ENCODE data around the gene PIP5K1C. TPM values are rescaled to one million over a fixed set of nuclear protein-coding genes. Genes with fewer than 3 reads are reported as not detected.

PIP5K1C gene
- total RNA-seq, 8 experiments from 2014 or later = 6.7 to 21.4 (median 13.7) TPM

DNA sequence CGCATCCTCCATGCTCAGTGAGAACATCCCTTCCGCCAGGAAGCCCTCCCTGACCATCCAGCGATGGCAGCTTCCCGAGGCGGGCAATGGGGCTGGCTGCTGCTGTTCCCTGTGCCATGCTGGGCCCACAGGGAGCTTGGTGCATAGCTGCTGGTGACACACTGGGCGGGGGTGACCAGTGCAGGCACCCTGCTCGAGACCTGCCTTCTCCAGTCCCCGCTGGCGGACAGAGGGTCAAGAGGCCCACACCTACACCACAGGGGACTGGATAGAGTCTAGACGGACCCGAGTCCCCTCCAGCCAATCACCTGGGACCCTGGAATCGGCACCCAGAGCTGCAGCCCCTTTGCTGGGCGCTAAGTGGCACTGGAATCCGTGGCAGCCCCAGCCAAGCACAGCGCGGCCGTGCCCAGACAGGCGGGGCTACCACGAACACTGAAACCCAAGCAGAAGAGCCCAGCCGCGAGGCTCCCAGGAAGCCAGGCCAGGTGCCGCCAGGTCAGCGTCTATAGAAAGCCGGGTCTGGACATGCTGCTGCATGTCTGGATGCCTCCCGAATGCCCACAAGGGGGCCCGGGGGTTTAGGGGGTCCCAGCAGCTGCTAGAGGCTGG, 84.6 kb downstream of the PIP5K1C start:
- no peak for ATAC-seq (replicated peaks in 6 of 8)
- no peak overlapping the region for H3K27ac ChIP-seq
- in situ Hi-C loops (cut with MboI; ENCODE audit: low pct_unique_long_range_greater_than_20kb in 2 of 9, low sequenced_read_pairs in 9 of 9, unreplicated experiment in 9 of 9) = loop anchor here in 1 of 9 experiments (25.0 kb wide), 1 partner anchor 303 kb away; no protein-coding TSS in a partner anchor
- WGBS, 10 experiments = 73 to 93% (median 88%) methylated on average over 3 to 10 of the region's 26 CpGs; no CpG with 5 or more reads in 7 of the 10 experiments
- H3K4me3 ChIP-seq = no peak overlapping the region
- peaks cover 3 to 8% of the 10 kb centered on the region in 2 donors for H3K4me1 ChIP-seq (replicated peaks in 1 of 2)

- no peak for ATAC-seq (replicated peaks in 6 of 8)
- WGBS, 10 experiments = no CpG with 5 or more reads among the region's 18 CpGs
- Histone ChIP-seq H3K27ac (no peak overlapping the region), H3K4me1 (replicated peaks in 1 of 2) (peaks cover 3 to 8% of the 10 kb centered on the region in 2 donors), H3K4me3 (no peak overlapping the region)
- in situ Hi-C loops (cut with MboI; ENCODE audit: low pct_unique_long_range_greater_than_20kb in 2 of 9, low sequenced_read_pairs in 9 of 9, unreplicated experiment in 9 of 9) = loop anchor here in 1 of 9 experiments (25.0 kb wide), 1 partner anchor 303 kb away; no protein-coding TSS in a partner anchor
These were observed 85.3 kb downstream of the PIP5K1C start for GRCh38 chr19:3614858-3615505.

GRCh38 chr19:3613818-3614661, 86.2 kb downstream of the PIP5K1C start:
- Histone ChIP-seq H3K4me1 (replicated peaks in 1 of 2) (peaks cover 3 to 8% of the 10 kb centered on the region in 2 donors), H3K27ac (no peak overlapping the region), H3K4me3 (no peak overlapping the region)
- in situ Hi-C loops (cut with MboI; ENCODE audit: low pct_unique_long_range_greater_than_20kb in 2 of 9, low sequenced_read_pairs in 9 of 9, unreplicated experiment in 9 of 9) = loop anchor here in 1 of 9 experiments (25.0 kb wide), 1 partner anchor 302 kb away; no protein-coding TSS in a partner anchor
- no peak for ATAC-seq (replicated peaks in 6 of 8)
- WGBS, 10 experiments = 84 to 100% (median 95%) methylated on average over 1 to 3 of the region's 39 CpGs; no CpG with 5 or more reads in 5 of the 10 experiments

- peak in 4 of 8 experiments; percentile 16 to 62 (median 51) for ATAC-seq (replicated peaks in 6 of 8)
- Histone ChIP-seq H3K4me1 (replicated peaks in 1 of 2) (peaks cover 3 to 8% of the 10 kb centered on the region in 2 donors), H3K4me3 (no peak overlapping the region), H3K27ac (no peak overlapping the region)
- 50 to 100% (median 95%) methylated on average over 3 to 4 of the region's 79 CpGs; no CpG with 5 or more reads in 7 of the 10 experiments for WGBS, 10 experiments
- in situ Hi-C loops (cut with MboI; ENCODE audit: low pct_unique_long_range_greater_than_20kb in 2 of 9, low sequenced_read_pairs in 9 of 9, unreplicated experiment in 9 of 9) = loop anchor here in 1 of 9 experiments (25.0 kb wide), 1 partner anchor 301 kb away; no protein-coding TSS in a partner anchor
These were observed 87.1 kb downstream of the PIP5K1C start for GRCh38 chr19:3612901-3613741.

- in situ Hi-C loops (cut with MboI; ENCODE audit: low pct_unique_long_range_greater_than_20kb in 2 of 9, low sequenced_read_pairs in 9 of 9, unreplicated experiment in 9 of 9) = loop anchor here in 1 of 9 experiments (25.0 kb wide), 1 partner anchor 300 kb away; no protein-coding TSS in a partner anchor
- ATAC-seq (replicated peaks in 6 of 8) = peak in 2 of 8 experiments; percentile 1 to 2
- Histone ChIP-seq H3K27ac (no peak overlapping the region), H3K4me1 (replicated peaks in 1 of 2) (peaks cover 2 to 8% of the 10 kb centered on the region in 2 donors), H3K4me3 (no peak overlapping the region)
- 87 to 100% (median 92%) methylated on average over 2 to 12 of the region's 33 CpGs; no CpG with 5 or more reads in 5 of the 10 experiments for WGBS, 10 experiments
These were observed 87.9 kb downstream of the PIP5K1C start for GRCh38 chr19:3612330-3612729.

DNA sequence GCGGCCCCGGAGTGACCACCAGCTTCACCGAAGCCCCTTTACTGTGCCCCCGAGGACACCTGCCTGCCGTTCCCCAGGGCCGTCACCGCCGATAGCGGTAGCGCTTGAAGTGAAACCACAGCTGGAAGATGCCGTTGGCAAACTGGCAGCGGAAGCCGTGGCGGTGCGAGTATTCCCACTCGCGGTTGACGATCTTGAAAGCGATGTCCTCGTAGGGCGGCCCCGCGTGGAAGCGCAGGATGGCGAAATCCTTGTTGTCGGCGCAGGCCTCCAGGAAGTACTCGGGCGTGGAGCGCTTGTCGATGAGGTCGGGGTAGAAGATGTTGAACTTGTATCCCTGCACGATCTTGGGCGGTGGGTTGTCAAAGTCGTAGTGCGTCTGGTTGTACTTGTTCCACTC, 88.4 kb downstream of the PIP5K1C start:
- ATAC-seq (replicated peaks in 6 of 8) = no peak
- H3K27ac ChIP-seq = no peak overlapping the region
- H3K4me3 ChIP-seq = no peak overlapping the region
- H3K4me1 ChIP-seq (replicated peaks in 1 of 2) = peaks cover 7 to 10% of the 10 kb centered on the region in 2 donors
- in situ Hi-C loops (cut with MboI; ENCODE audit: low pct_unique_long_range_greater_than_20kb in 2 of 9, low sequenced_read_pairs in 9 of 9, unreplicated experiment in 9 of 9) = loop anchor here in 1 of 9 experiments (25.0 kb wide), 1 partner anchor 300 kb away; no protein-coding TSS in a partner anchor
- WGBS, 10 experiments = 93 to 100% (median 97%) methylated on average over 1 to 34 of the region's 36 CpGs; no CpG with 5 or more reads in 1 of the 10 experiments

DNA sequence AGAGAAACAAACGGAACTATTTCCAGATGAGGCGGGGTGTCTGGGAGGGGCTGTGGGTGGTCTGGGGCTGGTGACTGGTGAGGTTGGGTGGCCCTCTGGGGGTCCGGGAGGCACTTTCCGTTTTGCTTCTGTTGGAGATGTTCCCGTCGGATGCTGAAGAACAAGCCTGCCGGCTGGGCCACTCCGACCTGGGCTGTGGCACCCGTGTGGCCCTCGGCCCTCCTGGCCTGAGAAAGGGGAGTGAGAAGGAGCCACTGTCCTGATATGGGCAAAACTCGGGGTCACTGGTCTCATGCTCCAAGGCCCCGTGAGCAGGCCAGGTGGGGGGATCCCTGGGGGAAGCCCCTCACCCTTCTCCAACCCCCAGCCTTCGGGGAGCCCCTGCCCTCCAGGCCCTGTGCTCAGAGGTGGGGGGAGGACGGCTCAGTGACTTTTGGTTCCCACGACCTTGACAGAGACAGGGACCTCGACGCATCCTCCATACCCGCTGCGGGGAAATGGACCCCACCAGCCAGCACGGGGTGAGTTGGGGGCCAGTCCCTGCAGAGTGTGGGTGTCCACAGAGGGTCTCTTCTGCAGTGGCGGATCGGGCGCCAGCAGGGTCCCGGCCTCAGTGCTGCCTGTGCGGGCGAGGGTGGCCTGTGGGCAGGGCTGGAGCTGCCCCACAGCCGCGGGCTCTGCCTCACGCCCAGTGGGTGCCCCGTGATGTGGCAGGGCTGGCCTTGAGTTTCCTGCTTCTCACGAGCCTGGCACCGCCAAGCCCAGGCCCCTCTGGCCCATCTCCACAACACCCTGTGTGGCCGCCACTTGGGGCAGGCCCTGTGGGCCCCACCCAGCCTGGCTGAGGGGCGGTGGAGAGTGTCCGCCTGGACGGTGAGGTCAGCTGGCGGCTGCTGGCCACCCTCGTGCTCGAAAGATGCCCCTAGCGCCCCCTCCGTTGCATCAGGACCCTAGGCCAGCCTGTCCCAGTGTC, 89.2 kb downstream of the PIP5K1C start:
- H3K27ac ChIP-seq = no peak overlapping the region
- WGBS, 10 experiments = 82 to 94% (median 88%) methylated on average over 3 to 12 of the region's 41 CpGs; no CpG with 5 or more reads in 7 of the 10 experiments
- in situ Hi-C loops (cut with MboI; ENCODE audit: low pct_unique_long_range_greater_than_20kb in 2 of 9, low sequenced_read_pairs in 9 of 9, unreplicated experiment in 9 of 9) = loop anchor here in 1 of 9 experiments (25.0 kb wide), 1 partner anchor 299 kb away; no protein-coding TSS in a partner anchor
- no peak overlapping the region for H3K4me3 ChIP-seq
- ATAC-seq (replicated peaks in 6 of 8) = no peak
- H3K4me1 ChIP-seq (replicated peaks in 1 of 2) = peaks cover 12 to 15% of the 10 kb centered on the region in 2 donors

GRCh38 chr19:3609779-3610719, 90.2 kb downstream of the PIP5K1C start:
- H3K4me1 ChIP-seq (replicated peaks in 1 of 2) = peaks cover 12 to 15% of the 10 kb centered on the region in 2 donors
- ATAC-seq (replicated peaks in 6 of 8) = no peak
- in situ Hi-C loops (cut with MboI; ENCODE audit: low pct_unique_long_range_greater_than_20kb in 2 of 9, low sequenced_read_pairs in 9 of 9, unreplicated experiment in 9 of 9) = loop anchor here in 1 of 9 experiments (25.0 kb wide), 1 partner anchor 298 kb away; no protein-coding TSS in a partner anchor
- H3K27ac ChIP-seq = no peak overlapping the region
- WGBS, 10 experiments = 43 to 100% (median 92%) methylated on average over 1 to 13 of the region's 24 CpGs; no CpG with 5 or more reads in 3 of the 10 experiments
- H3K4me3 ChIP-seq = no peak overlapping the region

- WGBS, 10 experiments = no CpG with 5 or more reads among the region's 21 CpGs
- no peak for ATAC-seq (replicated peaks in 6 of 8)
These were observed 91.4 kb downstream of the PIP5K1C start for GRCh38 chr19:3608750-3609322.

More at GRCh38 chr19:3608750-3609322, 91.4 kb downstream of the PIP5K1C start:
- Histone ChIP-seq H3K4me1 (replicated peaks in 1 of 2) (peaks cover 12 to 15% of the 10 kb centered on the region in 2 donors), H3K4me3 (no peak overlapping the region), H3K27ac (no peak overlapping the region)
- in situ Hi-C loops (cut with MboI; ENCODE audit: low pct_unique_long_range_greater_than_20kb in 2 of 9, low sequenced_read_pairs in 9 of 9, unreplicated experiment in 9 of 9) = loop anchor here in 1 of 9 experiments (25.0 kb wide), 1 partner anchor 297 kb away; no protein-coding TSS in a partner anchor
